Measurements from ENCODE around the gene TVP23A. TPM values are rescaled to one million over a fixed set of nuclear protein-coding genes. Genes with fewer than 3 reads are reported as not detected.

Gene TVP23A
- polyA plus RNA-seq, 1 donor from 2014 or later = 9.1 TPM

DNA sequence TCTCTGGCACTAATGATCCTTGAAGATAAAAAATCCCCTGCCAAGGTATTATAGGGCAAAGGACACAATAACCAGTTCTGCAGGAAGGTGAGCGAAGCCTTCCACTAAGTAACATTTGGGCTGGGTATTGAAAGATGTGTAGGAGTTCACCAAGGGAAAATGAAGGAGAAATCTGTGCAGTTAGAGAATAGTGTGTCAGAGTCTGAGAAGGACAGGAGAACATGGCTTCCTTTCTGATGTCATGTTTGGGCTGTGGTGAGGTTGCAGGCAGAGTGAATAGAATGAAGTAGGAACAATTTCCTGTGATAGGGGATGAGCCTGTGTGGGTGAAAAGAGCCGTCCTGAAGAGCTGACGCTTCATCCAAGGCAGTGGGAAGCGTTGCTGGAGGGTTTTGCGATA, 34.4 kb upstream of the TVP23A start:
- Histone ChIP-seq H3K4me3 (ENCODE audit: low read length) (no peak overlapping the region), H3K36me3 (ENCODE audit: insufficient read depth, low read length) (no peaks in the 10 kb centered on the region), H3K27ac (ENCODE audit: low read length) (no peak overlapping the region), H3K4me2 (ENCODE audit: low read length) (no peak overlapping the region), H3K27me3 (ENCODE audit: insufficient read depth, low read depth, low read length) (no peaks in the 10 kb centered on the region), H3K9me3 (ENCODE audit: low read length) (no peaks in the 10 kb centered on the region), H3K9me2 (ENCODE audit: insufficient read depth, low read length) (no peaks in the 10 kb centered on the region), H4K20me1 (ENCODE audit: insufficient read depth) (no peaks in the 10 kb centered on the region), H3K79me2 (replicated peaks; ENCODE audit: insufficient read depth, low read length) (no peaks in the 10 kb centered on the region), H3K9ac (ENCODE audit: low read length) (no peak overlapping the region), H2AFZ (ENCODE audit: low read depth, low read length) (no peak overlapping the region), H3F3A (ENCODE audit: insufficient read depth, low read length, poor library complexity, severe bottlenecking) (no peaks in the 10 kb centered on the region)
- TF ChIP-seq MXI1 (conservative IDR thresholded peaks at IDR 0.05; ENCODE audit: poor library complexity, severe bottlenecking) (no peak), SMC3 (conservative IDR thresholded peaks at IDR 0.05; ENCODE audit: poor library complexity) (no peak), RAD21 (conservative IDR thresholded peaks at IDR 0.05) (no peak), POLR2AphosphoS5 (IDR thresholded peaks at IDR 0.05) (no peak), EP300 (conservative IDR thresholded peaks at IDR 0.05; ENCODE audit: poor library complexity, severe bottlenecking) (no peak), EZH2 (IDR thresholded peaks at IDR 0.05; ENCODE audit: borderline replicate concordance, insufficient read depth, low read length, poor library complexity, severe bottlenecking) (no peak), TAF1 (IDR thresholded peaks at IDR 0.05; ENCODE audit: low read depth) (no peak)
- TF ChIP-seq, protein P1, sequence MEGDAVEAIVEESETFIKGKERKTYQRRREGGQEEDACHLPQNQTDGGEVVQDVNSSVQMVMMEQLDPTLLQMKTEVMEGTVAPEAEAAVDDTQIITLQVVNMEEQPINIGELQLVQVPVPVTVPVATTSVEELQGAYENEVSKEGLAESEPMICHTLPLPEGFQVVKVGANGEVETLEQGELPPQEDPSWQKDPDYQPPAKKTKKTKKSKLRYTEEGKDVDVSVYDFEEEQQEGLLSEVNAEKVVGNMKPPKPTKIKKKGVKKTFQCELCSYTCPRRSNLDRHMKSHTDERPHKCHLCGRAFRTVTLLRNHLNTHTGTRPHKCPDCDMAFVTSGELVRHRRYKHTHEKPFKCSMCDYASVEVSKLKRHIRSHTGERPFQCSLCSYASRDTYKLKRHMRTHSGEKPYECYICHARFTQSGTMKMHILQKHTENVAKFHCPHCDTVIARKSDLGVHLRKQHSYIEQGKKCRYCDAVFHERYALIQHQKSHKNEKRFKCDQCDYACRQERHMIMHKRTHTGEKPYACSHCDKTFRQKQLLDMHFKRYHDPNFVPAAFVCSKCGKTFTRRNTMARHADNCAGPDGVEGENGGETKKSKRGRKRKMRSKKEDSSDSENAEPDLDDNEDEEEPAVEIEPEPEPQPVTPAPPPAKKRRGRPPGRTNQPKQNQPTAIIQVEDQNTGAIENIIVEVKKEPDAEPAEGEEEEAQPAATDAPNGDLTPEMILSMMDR (IDR thresholded peaks at IDR 0.05; ENCODE audit: poor library complexity, severe bottlenecking) = no peak
- TF ChIP-seq, protein P2, sequence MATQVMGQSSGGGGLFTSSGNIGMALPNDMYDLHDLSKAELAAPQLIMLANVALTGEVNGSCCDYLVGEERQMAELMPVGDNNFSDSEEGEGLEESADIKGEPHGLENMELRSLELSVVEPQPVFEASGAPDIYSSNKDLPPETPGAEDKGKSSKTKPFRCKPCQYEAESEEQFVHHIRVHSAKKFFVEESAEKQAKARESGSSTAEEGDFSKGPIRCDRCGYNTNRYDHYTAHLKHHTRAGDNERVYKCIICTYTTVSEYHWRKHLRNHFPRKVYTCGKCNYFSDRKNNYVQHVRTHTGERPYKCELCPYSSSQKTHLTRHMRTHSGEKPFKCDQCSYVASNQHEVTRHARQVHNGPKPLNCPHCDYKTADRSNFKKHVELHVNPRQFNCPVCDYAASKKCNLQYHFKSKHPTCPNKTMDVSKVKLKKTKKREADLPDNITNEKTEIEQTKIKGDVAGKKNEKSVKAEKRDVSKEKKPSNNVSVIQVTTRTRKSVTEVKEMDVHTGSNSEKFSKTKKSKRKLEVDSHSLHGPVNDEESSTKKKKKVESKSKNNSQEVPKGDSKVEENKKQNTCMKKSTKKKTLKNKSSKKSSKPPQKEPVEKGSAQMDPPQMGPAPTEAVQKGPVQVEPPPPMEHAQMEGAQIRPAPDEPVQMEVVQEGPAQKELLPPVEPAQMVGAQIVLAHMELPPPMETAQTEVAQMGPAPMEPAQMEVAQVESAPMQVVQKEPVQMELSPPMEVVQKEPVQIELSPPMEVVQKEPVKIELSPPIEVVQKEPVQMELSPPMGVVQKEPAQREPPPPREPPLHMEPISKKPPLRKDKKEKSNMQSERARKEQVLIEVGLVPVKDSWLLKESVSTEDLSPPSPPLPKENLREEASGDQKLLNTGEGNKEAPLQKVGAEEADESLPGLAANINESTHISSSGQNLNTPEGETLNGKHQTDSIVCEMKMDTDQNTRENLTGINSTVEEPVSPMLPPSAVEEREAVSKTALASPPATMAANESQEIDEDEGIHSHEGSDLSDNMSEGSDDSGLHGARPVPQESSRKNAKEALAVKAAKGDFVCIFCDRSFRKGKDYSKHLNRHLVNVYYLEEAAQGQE (IDR thresholded peaks at IDR 0.05; ENCODE audit: borderline replicate concordance) = no peak

DNA sequence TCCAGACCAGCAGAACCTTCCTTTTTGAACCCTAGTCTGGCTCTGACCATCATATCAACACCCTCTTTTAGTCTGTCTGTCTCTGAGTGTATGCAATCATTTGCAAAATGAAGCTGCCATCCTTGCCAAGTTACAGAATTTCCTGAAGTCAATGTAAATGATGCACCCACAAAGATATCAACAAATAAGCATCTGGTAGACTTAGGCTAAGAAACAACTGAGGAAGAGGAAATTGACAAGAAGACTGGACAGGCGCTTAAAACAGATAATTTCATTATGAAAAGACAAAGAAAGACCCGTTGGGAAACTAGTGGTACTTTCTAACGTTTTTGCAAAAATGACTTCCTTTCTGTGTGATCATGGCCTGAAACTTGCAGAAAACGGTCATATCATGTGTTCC, 33.7 kb upstream of the TVP23A start:
- Histone ChIP-seq H3K27me3 (ENCODE audit: insufficient read depth, low read depth, low read length) (no peaks in the 10 kb centered on the region), H3K4me3 (ENCODE audit: low read length) (no peak overlapping the region)
- TF ChIP-seq EZH2 (IDR thresholded peaks at IDR 0.05; ENCODE audit: borderline replicate concordance, insufficient read depth, low read length, poor library complexity, severe bottlenecking) (no peak), EP300 (conservative IDR thresholded peaks at IDR 0.05; ENCODE audit: poor library complexity, severe bottlenecking) (no peak), RAD21 (conservative IDR thresholded peaks at IDR 0.05) (no peak), MXI1 (conservative IDR thresholded peaks at IDR 0.05; ENCODE audit: poor library complexity, severe bottlenecking) (no peak), POLR2AphosphoS5 (IDR thresholded peaks at IDR 0.05) (no peak), TAF1 (IDR thresholded peaks at IDR 0.05; ENCODE audit: low read depth) (no peak), SMC3 (conservative IDR thresholded peaks at IDR 0.05; ENCODE audit: poor library complexity) (no peak)
- TF ChIP-seq, protein P2 (IDR thresholded peaks at IDR 0.05; ENCODE audit: borderline replicate concordance) = no peak
- TF ChIP-seq, protein P1 (IDR thresholded peaks at IDR 0.05; ENCODE audit: poor library complexity, severe bottlenecking) = no peak

More for the DNA sequence above, 33.7 kb upstream of the TVP23A start:
- H3K36me3 ChIP-seq (ENCODE audit: insufficient read depth, low read length) = no peaks in the 10 kb centered on the region
- no peaks in the 10 kb centered on the region for H3F3A ChIP-seq (ENCODE audit: insufficient read depth, low read length, poor library complexity, severe bottlenecking)
- no peaks in the 10 kb centered on the region for H3K9me3 ChIP-seq (ENCODE audit: low read length)
- no peak overlapping the region for H3K27ac ChIP-seq (ENCODE audit: low read length)
- no peak overlapping the region for H3K9ac ChIP-seq (ENCODE audit: low read length)
- H2AFZ ChIP-seq (ENCODE audit: low read depth, low read length) = no peak overlapping the region
- H3K4me2 ChIP-seq (ENCODE audit: low read length) = no peak overlapping the region
- H3K9me2 ChIP-seq (ENCODE audit: insufficient read depth, low read length) = no peaks in the 10 kb centered on the region
- H4K20me1 ChIP-seq (ENCODE audit: insufficient read depth) = no peaks in the 10 kb centered on the region
- no peaks in the 10 kb centered on the region for H3K79me2 ChIP-seq (replicated peaks; ENCODE audit: insufficient read depth, low read length)
